Esophagus squamous epithelium (tissue), 4 donors: ENCODE results near the gene UNC79.

ENCODE experiments used
- CTCF ChIP-seq, 6 experiments: fragments of 450-650 bp in 4 of 6; fragments of 200-600 bp in 2 of 6; sonication (generic) in 2 of 6; IDR thresholded peaks; one replicate each; pipeline ENCODE4 v1.5.1; 2016 to 2019; ENCODE audit warnings: antibody characterized with exemption in 6 of 6, mild to moderate bottlenecking in 4 of 6, moderate library complexity in 4 of 6
- POLR2A ChIP-seq, 4 donors: fragments of 450-650 bp; IDR thresholded peaks; one replicate each; pipeline ENCODE4 v1.6.1; 2017; ENCODE audit warnings: antibody characterized with exemption in 4 of 4, mild to moderate bottlenecking in 4 of 4, moderate library complexity in 3 of 4

GRCh38 chr14:93701562-93701961, 270.8 kb downstream of the UNC79 start:
- TF ChIP-seq CTCF (IDR thresholded peaks at IDR 0.05) (no peak), POLR2A (IDR thresholded peaks at IDR 0.05) (no peak)
